Measurements from ENCODE around the gene LRMDA. TPM values are rescaled to one million over a fixed set of nuclear protein-coding genes. Genes with fewer than 3 reads are reported as not detected.

The LRMDA gene
- total RNA-seq, 2 experiments from 2014 or later = not detected

DNA sequence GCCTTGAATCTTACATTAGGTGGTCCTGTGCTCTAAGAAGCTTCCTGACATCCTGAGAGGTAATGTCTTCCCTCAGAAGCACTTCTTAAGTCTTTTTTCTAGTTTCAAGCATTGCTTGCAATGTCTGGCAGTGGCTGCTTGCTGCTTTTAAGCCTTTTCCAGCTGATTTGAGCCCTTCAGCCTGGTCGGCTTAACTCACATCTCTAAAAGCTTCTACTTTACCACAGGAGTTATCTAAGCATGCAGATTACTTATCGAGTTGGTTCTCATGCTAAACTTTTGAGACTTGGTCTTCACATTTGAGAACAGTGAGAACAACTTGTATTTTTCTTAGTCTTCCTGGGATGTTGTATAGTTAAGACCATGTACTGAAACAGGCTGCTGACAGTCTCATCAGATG is 3.9 kb downstream of the LRMDA start:
- Mint-ChIP-seq H3K27ac (no peak overlapping the region), H3K9me3 (no peaks in the 10 kb centered on the region), H3K27me3 (peaks cover 72% of the 10 kb centered on the region), H3K4me1 (ENCODE audit: low read depth) (peaks cover 7% of the 10 kb centered on the region), H3K4me3 (no peak overlapping the region), H3K36me3 (ENCODE audit: low read depth) (no peaks in the 10 kb centered on the region)
- TF ChIP-seq, protein P1, sequence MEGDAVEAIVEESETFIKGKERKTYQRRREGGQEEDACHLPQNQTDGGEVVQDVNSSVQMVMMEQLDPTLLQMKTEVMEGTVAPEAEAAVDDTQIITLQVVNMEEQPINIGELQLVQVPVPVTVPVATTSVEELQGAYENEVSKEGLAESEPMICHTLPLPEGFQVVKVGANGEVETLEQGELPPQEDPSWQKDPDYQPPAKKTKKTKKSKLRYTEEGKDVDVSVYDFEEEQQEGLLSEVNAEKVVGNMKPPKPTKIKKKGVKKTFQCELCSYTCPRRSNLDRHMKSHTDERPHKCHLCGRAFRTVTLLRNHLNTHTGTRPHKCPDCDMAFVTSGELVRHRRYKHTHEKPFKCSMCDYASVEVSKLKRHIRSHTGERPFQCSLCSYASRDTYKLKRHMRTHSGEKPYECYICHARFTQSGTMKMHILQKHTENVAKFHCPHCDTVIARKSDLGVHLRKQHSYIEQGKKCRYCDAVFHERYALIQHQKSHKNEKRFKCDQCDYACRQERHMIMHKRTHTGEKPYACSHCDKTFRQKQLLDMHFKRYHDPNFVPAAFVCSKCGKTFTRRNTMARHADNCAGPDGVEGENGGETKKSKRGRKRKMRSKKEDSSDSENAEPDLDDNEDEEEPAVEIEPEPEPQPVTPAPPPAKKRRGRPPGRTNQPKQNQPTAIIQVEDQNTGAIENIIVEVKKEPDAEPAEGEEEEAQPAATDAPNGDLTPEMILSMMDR (IDR thresholded peaks at IDR 0.05) = no peak
- peaks cover 35% of the 10 kb centered on the region in 2 experiments for H3K27me3 ChIP-seq (ENCODE audit: control insufficient read depth in 1 of 2, insufficient read depth in 2 of 2, low read length in 2 of 2)
- no peak overlapping the region for H3K27ac ChIP-seq (ENCODE audit: low read depth in 1 of 2, low read length in 2 of 2)
- H3K4me1 ChIP-seq (ENCODE audit: insufficient read depth, low read length) = peaks cover 3% of the 10 kb centered on the region
- H3K9me3 ChIP-seq (ENCODE audit: control insufficient read depth in 1 of 2, insufficient read depth in 1 of 2, low read length in 2 of 2) = no peaks in the 10 kb centered on the region
- ChIA-PET POLR2A (no interaction called here), CTCF (no interaction called here)
- intact Hi-C loops (cut with DNase I, micrococcal nuclease) = no loop called here
- H3K36me3 ChIP-seq (ENCODE audit: insufficient read depth, low read length) = no peaks in the 10 kb centered on the region
- ATAC-seq (ENCODE audit: poor library complexity) = no peak
- DNase-seq = no peak
- H3K4me3 ChIP-seq (ENCODE audit: low read length) = no peak overlapping the region

DNA sequence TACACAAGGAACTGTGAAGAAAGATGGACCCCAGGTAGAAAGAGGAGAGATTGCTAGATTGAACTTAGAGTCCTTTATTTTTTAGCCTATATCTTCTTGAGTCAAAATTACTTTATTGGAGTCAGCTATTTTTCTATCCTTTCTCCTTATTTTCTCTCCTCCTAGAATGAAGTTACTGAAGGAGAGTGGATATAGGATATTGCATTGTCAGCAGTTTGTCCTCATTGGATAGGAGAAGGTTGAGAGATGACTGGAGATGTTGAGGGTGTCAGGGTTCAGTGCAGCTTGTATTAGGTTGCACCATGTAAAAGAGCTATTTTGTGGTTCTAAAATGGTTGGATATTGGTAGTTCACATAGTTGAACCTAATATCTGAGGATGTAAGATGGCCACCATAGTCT is 5.5 kb downstream of the LRMDA start:
- Histone ChIP-seq H3K27me3 (ENCODE audit: control insufficient read depth in 1 of 2, insufficient read depth in 2 of 2, low read length in 2 of 2) (peaks cover 25 to 34% of the 10 kb centered on the region in 2 experiments), H3K36me3 (ENCODE audit: insufficient read depth, low read length) (no peaks in the 10 kb centered on the region), H3K9me3 (ENCODE audit: control insufficient read depth in 1 of 2, insufficient read depth in 1 of 2, low read length in 2 of 2) (no peaks in the 10 kb centered on the region), H3K27ac (ENCODE audit: low read depth in 1 of 2, low read length in 2 of 2) (no peak overlapping the region), H3K4me3 (ENCODE audit: low read length) (no peak overlapping the region), H3K4me1 (ENCODE audit: insufficient read depth, low read length) (no peaks in the 10 kb centered on the region)
- CTCF ChIA-PET = no interaction called here
- Mint-ChIP-seq H3K4me3 (no peak overlapping the region), H3K27ac (no peak overlapping the region), H3K27me3 (peaks cover 66% of the 10 kb centered on the region), H3K4me1 (ENCODE audit: low read depth) (peaks cover 6% of the 10 kb centered on the region), H3K9me3 (no peaks in the 10 kb centered on the region), H3K36me3 (ENCODE audit: low read depth) (no peaks in the 10 kb centered on the region)
- no peak for DNase-seq
- TF ChIP-seq, protein P1 (IDR thresholded peaks at IDR 0.05) = no peak
- ATAC-seq (ENCODE audit: poor library complexity) = no peak
- POLR2A ChIA-PET = no interaction called here
- intact Hi-C loops (cut with DNase I, micrococcal nuclease) = no loop called here

DNA sequence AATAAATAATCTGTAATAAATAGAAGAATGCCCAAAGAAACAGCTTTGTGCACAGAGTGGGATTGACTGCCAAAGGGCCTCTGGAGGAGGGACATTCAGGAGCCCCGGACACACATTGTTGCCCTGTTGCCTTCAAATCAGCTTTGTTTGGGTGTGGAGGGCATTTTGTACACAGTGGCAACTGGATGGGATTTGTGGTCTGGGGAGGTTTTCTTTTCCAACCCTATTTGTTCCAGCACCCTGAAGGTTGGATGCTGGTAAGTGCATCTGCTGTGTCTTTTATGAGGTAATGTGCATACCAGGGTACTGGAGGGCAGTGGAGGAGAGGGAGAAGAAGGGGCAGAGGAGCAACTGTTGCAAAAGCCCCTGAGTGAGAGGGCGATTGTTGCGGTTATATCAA is 6.3 kb downstream of the LRMDA start:
- no peaks in the 10 kb centered on the region for H3K9me3 ChIP-seq (ENCODE audit: control insufficient read depth in 1 of 2, insufficient read depth in 1 of 2, low read length in 2 of 2)
- CTCF ChIA-PET = no interaction called here
- ATAC-seq (ENCODE audit: poor library complexity) = no peak
- intact Hi-C loops (cut with DNase I, micrococcal nuclease) = no loop called here
- DNase-seq = no peak
- Mint-ChIP-seq H3K4me1 (ENCODE audit: low read depth) (no peaks in the 10 kb centered on the region), H3K36me3 (ENCODE audit: low read depth) (no peaks in the 10 kb centered on the region), H3K9me3 (peaks cover 2% of the 10 kb centered on the region), H3K4me3 (no peak overlapping the region), H3K27me3 (peaks cover 58% of the 10 kb centered on the region), H3K27ac (no peak overlapping the region)
- H3K27ac ChIP-seq (ENCODE audit: low read depth in 1 of 2, low read length in 2 of 2) = no peak overlapping the region
- H3K27me3 ChIP-seq (ENCODE audit: control insufficient read depth in 1 of 2, insufficient read depth in 2 of 2, low read length in 2 of 2) = peaks cover 19 to 26% of the 10 kb centered on the region in 2 experiments
- no peak overlapping the region for H3K4me3 ChIP-seq (ENCODE audit: low read length)
- no peaks in the 10 kb centered on the region for H3K4me1 ChIP-seq (ENCODE audit: insufficient read depth, low read length)
- TF ChIP-seq, protein P1 (IDR thresholded peaks at IDR 0.05) = no peak
- POLR2A ChIA-PET = no interaction called here
- no peaks in the 10 kb centered on the region for H3K36me3 ChIP-seq (ENCODE audit: insufficient read depth, low read length)
